WTC11 (cell line): ENCODE measurements around the gene TTC6. TPM values are rescaled to one million over a fixed set of nuclear protein-coding genes. Genes with fewer than 3 reads are reported as not detected.
A peak's percentile ranks its signal among the peaks of the same experiment; 100 is the strongest.

Experiments
- ATAC-seq: fragments of 200-7000 bp; cut with Tn5 transposase; 2 replicates; pipeline ENCODE4 v1.10.0; 2021; ENCODE audit warnings: mild to moderate bottlenecking, moderate library complexity
- Bru-seq: library from RNA; stranded (reverse); fragments of 400-500 nt; gene quantifications from one replicate; lab custom pipeline; 2021; lab: Mats Ljungman, UMichigan
- CTCF ChIA-PET: fragments of 300-600 bp; sonication (Branson Sonifier 250); formaldehyde crosslinking; loops from one replicate; lab custom pipeline; 2021; ENCODE audit warnings: antibody characterized with exemption; lab: Charles Lee
- POLR2A ChIA-PET: fragments of 350-600 bp; sonication (Branson Sonifier 250); formaldehyde crosslinking; loops from one replicate; lab custom pipeline; 2021; ENCODE audit warnings: antibody characterized with exemption; lab: Charles Lee
- DNase-seq: peaks from one replicate; pipeline ENCODE4 v3.0.0; 2021; ENCODE audit warnings: low spot score
- H3K27ac Mint-ChIP-seq: 2 replicates; pipeline ENCODE4 v1.8.0; 2021; ENCODE audit warnings: mixed read lengths
- H3K27me3 Mint-ChIP-seq: 2 replicates; pipeline ENCODE4 v1.8.0; 2021; ENCODE audit warnings: low read depth, mild to moderate bottlenecking, moderate library complexity, mixed read lengths
- H3K36me3 Mint-ChIP-seq: 2 replicates; pipeline ENCODE4 v1.8.0; 2021; ENCODE audit warnings: mixed read lengths
- H3K4me1 Mint-ChIP-seq: 2 replicates; pipeline ENCODE4 v1.8.0; 2022; ENCODE audit warnings: mixed read lengths
- H3K4me3 Mint-ChIP-seq: 2 replicates; pipeline ENCODE4 v1.8.0; 2021; ENCODE audit warnings: mild to moderate bottlenecking, moderate library complexity, mixed read lengths
- H3K9me3 Mint-ChIP-seq: 2 replicates; pipeline ENCODE4 v1.8.0; 2021; ENCODE audit warnings: mixed read lengths
- ATF2 ChIP-seq: sonication (generic); formaldehyde crosslinking; IDR thresholded peaks from 2 replicates; pipeline ENCODE4 v1.8.1; 2022; ENCODE audit warnings: low read depth, missing genetic modification reagents, borderline replicate concordance
- CDX4 ChIP-seq: fragments of 250-450 bp; sonication (Bioruptor Pico); IDR thresholded peaks from 2 replicates; pipeline ENCODE4 v1.9.0; 2021; ENCODE audit warnings: moderate library complexity, mild to moderate bottlenecking, inconsistent platforms, borderline replicate concordance
- FOXJ3 ChIP-seq: sonication (generic); formaldehyde crosslinking; IDR thresholded peaks from 2 replicates; pipeline ENCODE4 v1.9.0; 2021; ENCODE audit warnings: missing genetic modification reagents, mild to moderate bottlenecking, borderline replicate concordance
- GTF2I ChIP-seq: fragments of 250-450 bp; sonication (Bioruptor Pico); conservative IDR thresholded peaks from 2 replicates; pipeline ENCODE4 v1.4.0; 2021; ENCODE audit warnings: mild to moderate bottlenecking
- JAZF1 ChIP-seq: fragments of 250-450 bp; sonication (Bioruptor Pico); IDR thresholded peaks from 2 replicates; pipeline ENCODE4 v1.9.0; 2021; ENCODE audit warnings: moderate library complexity, mild to moderate bottlenecking, inconsistent platforms
- KAT7 ChIP-seq: sonication (generic); formaldehyde crosslinking; IDR thresholded peaks from 2 replicates; pipeline ENCODE4 v1.8.1; 2023; ENCODE audit warnings: missing genetic modification reagents, mild to moderate bottlenecking, borderline replicate concordance
- NR1H2 ChIP-seq: sonication (generic); formaldehyde crosslinking; IDR thresholded peaks from 2 replicates; pipeline ENCODE4 v1.9.0; 2021; ENCODE audit warnings: mild to moderate bottlenecking, moderate library complexity, missing genetic modification reagents
- NR2C2 ChIP-seq: sonication (generic); formaldehyde crosslinking; IDR thresholded peaks from 2 replicates; pipeline ENCODE4 v1.8.0; 2022; ENCODE audit warnings: mild to moderate bottlenecking, missing genetic modification reagents
- OVOL2 ChIP-seq: fragments of 250-450 bp; sonication (Bioruptor Pico); IDR thresholded peaks from 2 replicates; pipeline ENCODE4 v1.9.0; 2021; ENCODE audit warnings: mild to moderate bottlenecking, borderline replicate concordance
- USF1 ChIP-seq: sonication (generic); formaldehyde crosslinking; IDR thresholded peaks from 2 replicates; pipeline ENCODE4 v1.8.0; 2022; ENCODE audit warnings: mild to moderate bottlenecking, missing genetic modification reagents
- ZNF121 ChIP-seq: sonication (generic); formaldehyde crosslinking; IDR thresholded peaks from 2 replicates; pipeline ENCODE4 v1.8.0; 2023; ENCODE audit warnings: missing genetic modification reagents
- ZNF416 ChIP-seq: fragments of 250-450 bp; sonication (Bioruptor Pico); IDR thresholded peaks from 2 replicates; pipeline ENCODE4 v1.9.0; 2021; ENCODE audit warnings: mild to moderate bottlenecking, inconsistent platforms
- ZNF423 ChIP-seq: fragments of 250-450 bp; sonication (Bioruptor Pico); IDR thresholded peaks from 2 replicates; pipeline ENCODE4 v2.1.2; 2022; ENCODE audit warnings: mild to moderate bottlenecking, moderate library complexity
- ZSCAN18 ChIP-seq: fragments of 250-450 bp; sonication (Bioruptor Pico); IDR thresholded peaks from 2 replicates; pipeline ENCODE4 v2.1.2; 2022; ENCODE audit warnings: mild to moderate bottlenecking, moderate library complexity
- long read RNA-seq, 3 experiments: library from RNA in 1 of 3; library from capped mRNA in 1 of 3; library from polyadenylated mRNA in 1 of 3; unstranded in 2 of 3; stranded (forward) in 1 of 3; transcript quantifications; one replicate each; pipeline ENCODE4 v2.0.0, GENCODE V29; 2021
- total RNA-seq: library from RNA; stranded (reverse); gene quantifications from 3 replicates; pipeline ENCODE4 v1.2.3, GENCODE V29; 2021
- TF ChIP-seq, protein P1 (sequence below): fragments of 250-450 bp; sonication (Bioruptor Pico); IDR thresholded peaks from 2 replicates; pipeline ENCODE4 v1.9.0; 2021; ENCODE audit warnings: mild to moderate bottlenecking
- TF ChIP-seq, protein P2 (sequence below): sonication (generic); formaldehyde crosslinking; conservative IDR thresholded peaks from 2 replicates; pipeline ENCODE4 v1.8.1; 2023; ENCODE audit warnings: mild to moderate bottlenecking, low read depth, missing genetic modification reagents, moderate library complexity
- TF ChIP-seq, protein P3 (sequence below): sonication (generic); formaldehyde crosslinking; IDR thresholded peaks from 2 replicates; pipeline ENCODE4 v1.8.0; 2022; ENCODE audit warnings: mild to moderate bottlenecking, missing genetic modification reagents

TTC6 gene
- total RNA-seq (0.09 to 0.11 TPM in 2 of 3 replicates, not detected in the other), Bru-seq, nascent RNA (percentile 10 among the genes with signal in this experiment)
- long read RNA-seq, experiment 1, result 0 reads
- long read RNA-seq, experiment 2, result 0 reads
- long read RNA-seq, experiment 3, result 0 reads

DNA sequence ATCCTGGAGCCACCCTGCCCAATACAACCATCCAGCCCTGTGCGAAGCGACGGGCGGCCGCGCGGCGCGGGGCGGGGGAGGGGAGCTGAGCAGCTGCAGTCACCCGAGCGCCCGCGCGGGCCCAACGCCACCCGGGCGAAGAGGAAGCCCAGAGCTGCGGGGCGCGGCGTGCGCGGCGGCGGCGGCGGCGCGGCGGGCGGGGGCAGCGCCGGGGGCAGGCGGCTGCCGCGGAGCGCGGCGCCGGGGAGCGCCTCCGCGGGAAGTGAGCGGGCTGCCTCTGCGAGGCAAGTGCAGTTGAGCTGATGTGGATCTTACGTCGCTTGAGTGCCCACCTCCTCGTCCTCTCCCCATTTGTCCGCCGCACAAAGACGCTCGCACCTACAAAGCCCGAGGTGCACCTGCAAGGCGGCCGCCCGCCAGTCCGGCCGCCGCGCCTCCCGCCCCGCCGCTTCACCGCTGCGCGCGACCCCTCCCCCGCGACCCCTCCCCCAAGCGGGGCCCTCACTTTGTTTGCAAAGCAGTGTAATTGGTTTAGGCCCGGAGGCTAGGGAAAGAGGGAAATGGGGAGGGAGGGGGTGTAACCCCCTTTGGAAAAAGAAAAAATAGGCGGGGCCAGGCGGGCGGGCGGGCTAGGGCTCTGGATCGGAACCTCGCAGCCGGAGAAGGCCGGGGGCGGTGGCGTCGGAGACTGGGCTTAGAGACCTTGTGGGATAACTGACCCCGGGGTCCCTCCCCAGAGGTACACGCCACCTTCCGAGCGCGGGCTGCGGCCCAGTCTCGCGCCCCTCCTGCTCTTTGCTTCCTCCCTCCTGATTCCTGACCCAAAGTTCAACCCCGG, at the start of gene TTC6, which contains the start of gene FOXA1:
Gene TTC6 (plus strand): TSS at position 659 of the 838 bp plus-strand sequence. CDS start 26,436 bp downstream, outside the sequence.
Gene FOXA1 (minus strand): TSS at position 279 of the 838 bp plus-strand sequence. CDS start 277 bp downstream, at position 2.
- Mint-ChIP-seq H3K27ac (no peak within 1 kb of the TSS), H3K4me1 (peaks cover 59% of the 10 kb centered on the region), H3K27me3 (peaks cover 95% of the 10 kb centered on the region), H3K4me3 (peak within 1 kb of the TSS; percentile 80), H3K36me3 (no peaks in the 10 kb centered on the region), H3K9me3 (no peaks in the 10 kb centered on the region)
- no peak for TF ChIP-seq GTF2I (CRISPR knock-in tag)
- no peak for TF ChIP-seq KAT7 (CRISPR knock-in tag)
- no peak for TF ChIP-seq NR2C2
- no peak for TF ChIP-seq FOXJ3
- no peak for TF ChIP-seq OVOL2 (CRISPR knock-in tag)
- no peak for TF ChIP-seq NR1H2 (CRISPR knock-in tag)
- TF ChIP-seq ZSCAN18 (CRISPR knock-in tag), result no peak
- TF ChIP-seq CDX4 (CRISPR knock-in tag), result no peak
- no peak for TF ChIP-seq USF1 (CRISPR knock-in tag)
- TF ChIP-seq ATF2 (CRISPR knock-in tag), result no peak
- no peak for TF ChIP-seq ZNF423 (CRISPR knock-in tag)
- no peak for TF ChIP-seq JAZF1
- no peak for TF ChIP-seq ZNF416 (CRISPR knock-in tag)
- TF ChIP-seq, protein P1, sequence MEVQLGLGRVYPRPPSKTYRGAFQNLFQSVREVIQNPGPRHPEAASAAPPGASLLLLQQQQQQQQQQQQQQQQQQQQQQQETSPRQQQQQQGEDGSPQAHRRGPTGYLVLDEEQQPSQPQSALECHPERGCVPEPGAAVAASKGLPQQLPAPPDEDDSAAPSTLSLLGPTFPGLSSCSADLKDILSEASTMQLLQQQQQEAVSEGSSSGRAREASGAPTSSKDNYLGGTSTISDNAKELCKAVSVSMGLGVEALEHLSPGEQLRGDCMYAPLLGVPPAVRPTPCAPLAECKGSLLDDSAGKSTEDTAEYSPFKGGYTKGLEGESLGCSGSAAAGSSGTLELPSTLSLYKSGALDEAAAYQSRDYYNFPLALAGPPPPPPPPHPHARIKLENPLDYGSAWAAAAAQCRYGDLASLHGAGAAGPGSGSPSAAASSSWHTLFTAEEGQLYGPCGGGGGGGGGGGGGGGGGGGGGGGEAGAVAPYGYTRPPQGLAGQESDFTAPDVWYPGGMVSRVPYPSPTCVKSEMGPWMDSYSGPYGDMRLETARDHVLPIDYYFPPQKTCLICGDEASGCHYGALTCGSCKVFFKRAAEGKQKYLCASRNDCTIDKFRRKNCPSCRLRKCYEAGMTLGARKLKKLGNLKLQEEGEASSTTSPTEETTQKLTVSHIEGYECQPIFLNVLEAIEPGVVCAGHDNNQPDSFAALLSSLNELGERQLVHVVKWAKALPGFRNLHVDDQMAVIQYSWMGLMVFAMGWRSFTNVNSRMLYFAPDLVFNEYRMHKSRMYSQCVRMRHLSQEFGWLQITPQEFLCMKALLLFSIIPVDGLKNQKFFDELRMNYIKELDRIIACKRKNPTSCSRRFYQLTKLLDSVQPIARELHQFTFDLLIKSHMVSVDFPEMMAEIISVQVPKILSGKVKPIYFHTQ (CRISPR knock-in tag), result no peak
- TF ChIP-seq, protein P2, sequence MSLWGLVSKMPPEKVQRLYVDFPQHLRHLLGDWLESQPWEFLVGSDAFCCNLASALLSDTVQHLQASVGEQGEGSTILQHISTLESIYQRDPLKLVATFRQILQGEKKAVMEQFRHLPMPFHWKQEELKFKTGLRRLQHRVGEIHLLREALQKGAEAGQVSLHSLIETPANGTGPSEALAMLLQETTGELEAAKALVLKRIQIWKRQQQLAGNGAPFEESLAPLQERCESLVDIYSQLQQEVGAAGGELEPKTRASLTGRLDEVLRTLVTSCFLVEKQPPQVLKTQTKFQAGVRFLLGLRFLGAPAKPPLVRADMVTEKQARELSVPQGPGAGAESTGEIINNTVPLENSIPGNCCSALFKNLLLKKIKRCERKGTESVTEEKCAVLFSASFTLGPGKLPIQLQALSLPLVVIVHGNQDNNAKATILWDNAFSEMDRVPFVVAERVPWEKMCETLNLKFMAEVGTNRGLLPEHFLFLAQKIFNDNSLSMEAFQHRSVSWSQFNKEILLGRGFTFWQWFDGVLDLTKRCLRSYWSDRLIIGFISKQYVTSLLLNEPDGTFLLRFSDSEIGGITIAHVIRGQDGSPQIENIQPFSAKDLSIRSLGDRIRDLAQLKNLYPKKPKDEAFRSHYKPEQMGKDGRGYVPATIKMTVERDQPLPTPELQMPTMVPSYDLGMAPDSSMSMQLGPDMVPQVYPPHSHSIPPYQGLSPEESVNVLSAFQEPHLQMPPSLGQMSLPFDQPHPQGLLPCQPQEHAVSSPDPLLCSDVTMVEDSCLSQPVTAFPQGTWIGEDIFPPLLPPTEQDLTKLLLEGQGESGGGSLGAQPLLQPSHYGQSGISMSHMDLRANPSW (CRISPR knock-in tag), result no peak
- TF ChIP-seq, protein P3, sequence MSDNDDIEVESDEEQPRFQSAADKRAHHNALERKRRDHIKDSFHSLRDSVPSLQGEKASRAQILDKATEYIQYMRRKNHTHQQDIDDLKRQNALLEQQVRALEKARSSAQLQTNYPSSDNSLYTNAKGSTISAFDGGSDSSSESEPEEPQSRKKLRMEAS (CRISPR knock-in tag), result no peak
- TF ChIP-seq ZNF121 (CRISPR knock-in tag), result no peak
- POLR2A ChIA-PET, result no interaction called here
- peak; percentile 7 for ATAC-seq
- CTCF ChIA-PET, result interaction anchor here (0.6 to 2.3 kb wide), 9 partner anchors 10 to 1073 kb away, joined by 3 to 12 read pairs (median 5); no protein-coding TSS in a partner anchor
- peak; percentile 64 for DNase-seq
